Mammary epithelial cell (primary cell): ENCODE data around the gene TFF2.

Source experiments
- CTCF ChIP-seq, 2 donors: IDR thresholded peaks in 1 of 2; conservative IDR thresholded peaks in 1 of 2; 2 replicates each; pipeline ENCODE4 v1.5.1; 2011 to 2012; ENCODE audit warnings: inconsistent platforms in 2 of 2, low read length in 2 of 2, mild to moderate bottlenecking in 2 of 2, control low read depth in 1 of 2, low read depth in 1 of 2; ENCODE audit not compliant: insufficient read depth in 1 of 2; ENCODE audit errors: extremely low read depth in 1 of 2
- EZH2 ChIP-seq: IDR thresholded peaks from 2 replicates; pipeline ENCODE4 v1.6.1; 2012; ENCODE audit warnings: low read length, inconsistent platforms, borderline replicate concordance

- TF ChIP-seq CTCF (conservative IDR thresholded peaks at IDR 0.05 in 1 of 2, IDR thresholded peaks at IDR 0.05 in 1 of 2; ENCODE audit: extremely low read depth in 1 of 2, insufficient read depth in 1 of 2, low read depth in 1 of 2, low read length in 2 of 2) (no peak), EZH2 (no peak)
Observed at GRCh38 chr21:42378418-42378817, 27.6 kb upstream of the TFF2 start.
